T-helper 1 cell treated with Interleukin-12 subunit alpha and Interleukin-12 subunit beta and Interleukin-4 antibody, amounts not matched to agents 30 ng/mL and 1 ng/mL, for 36 hours (primary cell): ENCODE results near the gene SLC16A2. TPM values are rescaled to one million over a fixed set of nuclear protein-coding genes. Genes with fewer than 3 reads are reported as not detected.

ENCODE experiments used
- intact Hi-C: fragments of 100-400 bp; cut with micrococcal nuclease; formaldehyde crosslinking; loops from one replicate; pipeline ENCODE4 v1.15.1; 2024
- total RNA-seq: library from RNA; stranded (reverse); gene quantifications from 2 replicates; pipeline ENCODE4 v1.2.3, GENCODE V29; 2022

SLC16A2 gene
- total RNA-seq, 1 donor from 2014 or later, result 0.10 TPM

DNA sequence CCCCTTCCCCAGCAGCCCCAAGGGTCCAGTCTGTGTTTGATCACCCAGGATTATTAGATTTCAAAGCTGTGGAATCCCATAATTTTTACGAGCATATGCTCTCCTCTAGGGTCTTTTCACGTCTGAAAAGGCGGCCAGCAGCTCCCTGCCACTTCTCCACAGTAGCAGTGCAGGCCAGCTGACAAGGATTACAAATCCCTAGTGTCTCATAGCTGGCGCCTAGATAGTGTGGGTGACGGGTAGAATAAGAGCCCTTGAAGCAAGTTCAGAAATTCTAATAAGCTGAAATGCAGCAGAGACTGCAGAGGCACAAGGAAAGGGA lies 113.8 kb downstream of the SLC16A2 start:
- intact Hi-C loops, result loop anchor here (5.0 to 10.0 kb wide), 2 partner anchors 243 to 590 kb away; no protein-coding TSS in a partner anchor

DNA sequence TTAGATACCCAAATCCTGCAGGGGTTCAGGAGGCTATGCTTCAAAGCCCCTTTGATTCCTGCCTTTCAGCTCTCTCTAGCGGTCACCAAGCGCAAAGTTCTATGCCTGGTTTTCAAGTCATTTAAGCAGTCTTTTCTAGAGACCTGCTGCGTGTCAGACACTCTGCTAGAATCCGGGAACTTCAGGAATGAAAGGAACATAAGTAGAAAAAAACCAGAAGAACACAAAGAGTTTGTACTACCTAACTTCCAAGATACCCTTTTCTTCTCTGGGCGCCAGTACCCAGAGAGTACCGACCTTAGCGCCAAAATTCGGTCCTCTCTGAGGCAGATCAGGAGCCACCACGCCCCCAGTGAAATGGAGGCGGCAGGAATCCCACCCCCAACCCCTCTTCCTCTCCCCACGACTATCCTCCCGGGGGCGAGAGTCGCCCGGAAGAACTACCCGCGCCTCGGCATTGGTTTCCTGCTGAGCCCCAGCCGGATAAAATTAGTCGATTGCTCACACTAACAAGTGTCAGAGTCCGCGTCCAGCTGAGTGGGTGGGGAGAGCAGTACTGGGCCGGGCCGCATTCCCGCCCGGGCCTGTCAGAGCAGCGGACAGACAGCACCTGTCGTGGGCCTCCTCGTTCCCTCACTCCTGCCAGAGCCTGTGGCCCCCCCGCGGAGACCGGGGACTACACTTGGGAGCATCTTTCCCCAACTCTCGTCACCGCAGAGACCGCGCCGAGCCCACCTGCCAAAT lies 114.3 kb downstream of the SLC16A2 start:
- intact Hi-C loops, result loop anchor here (1.0 to 10.0 kb wide), 4 partner anchors 15 to 591 kb away; no protein-coding TSS in a partner anchor

- intact Hi-C loops, result loop anchor here (1.0 to 10.0 kb wide), 4 partner anchors 14 to 591 kb away; no protein-coding TSS in a partner anchor
These were observed 115.0 kb downstream of the SLC16A2 start for GRCh38 chrX:74536152-74536831.

GRCh38 chrX:74536832-74537371 lies 115.6 kb downstream of the SLC16A2 start:
- intact Hi-C loops, result loop anchor here (1.0 to 10.0 kb wide), 4 partner anchors 13 to 592 kb away; no protein-coding TSS in a partner anchor

- intact Hi-C loops, result no loop called here
These were observed 119.4 kb downstream of the SLC16A2 start for GRCh38 chrX:74540635-74541249.

GRCh38 chrX:74545880-74546523 lies 124.7 kb downstream of the SLC16A2 start:
- intact Hi-C loops, result no loop called here

DNA sequence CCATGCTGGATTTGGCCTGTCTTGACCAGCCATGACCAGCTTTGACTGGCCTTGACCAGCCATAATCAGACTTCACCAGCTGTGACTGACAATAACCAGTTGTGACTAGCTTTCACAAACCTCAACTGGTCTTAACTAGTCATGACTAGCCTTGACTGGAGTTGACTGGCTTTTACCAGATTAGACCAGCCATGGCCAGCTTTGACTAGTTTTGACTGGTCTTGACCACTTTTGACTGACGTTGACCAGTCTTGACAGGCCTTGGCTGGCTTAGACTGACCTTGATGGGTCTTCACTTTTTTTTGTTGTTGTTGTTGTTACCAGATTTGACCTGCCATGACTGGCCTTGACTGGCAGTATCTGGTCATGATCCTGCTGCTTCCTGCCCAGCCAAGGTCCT lies 125.7 kb downstream of the SLC16A2 start:
- intact Hi-C loops, result no loop called here

- intact Hi-C loops, result loop anchor here (1.0 to 2.0 kb wide), 8 partner anchors 14 to 1054 kb away; partner anchors contain the start of gene RLIM
These were observed 129.1 kb downstream of the SLC16A2 start for GRCh38 chrX:74550295-74550802.

DNA sequence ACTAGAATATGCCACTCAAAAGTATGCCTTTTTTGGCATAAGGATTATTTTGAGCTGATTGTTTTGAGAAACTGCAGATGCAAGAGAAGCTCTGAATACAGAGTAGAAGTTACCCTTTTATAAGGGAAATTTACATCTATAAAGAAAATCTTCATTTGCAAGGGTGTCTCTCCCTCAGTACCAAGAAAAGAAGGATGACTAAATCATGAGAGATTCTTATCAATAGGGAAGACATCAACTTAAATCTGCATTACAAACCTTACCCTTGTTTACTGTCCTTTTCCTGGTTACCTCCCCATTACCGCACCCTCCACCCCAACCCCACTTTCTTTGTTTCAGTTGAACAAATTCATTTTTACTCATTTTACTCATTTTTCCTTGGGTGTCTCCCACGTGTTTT lies 130.6 kb downstream of the SLC16A2 start:
- intact Hi-C loops, result loop anchor here (2.0 kb wide), 1 partner anchor 259 kb away; no protein-coding TSS in a partner anchor

GRCh38 chrX:74557378-74557777 lies 136.1 kb downstream of the SLC16A2 start:
- intact Hi-C loops, result no loop called here

DNA sequence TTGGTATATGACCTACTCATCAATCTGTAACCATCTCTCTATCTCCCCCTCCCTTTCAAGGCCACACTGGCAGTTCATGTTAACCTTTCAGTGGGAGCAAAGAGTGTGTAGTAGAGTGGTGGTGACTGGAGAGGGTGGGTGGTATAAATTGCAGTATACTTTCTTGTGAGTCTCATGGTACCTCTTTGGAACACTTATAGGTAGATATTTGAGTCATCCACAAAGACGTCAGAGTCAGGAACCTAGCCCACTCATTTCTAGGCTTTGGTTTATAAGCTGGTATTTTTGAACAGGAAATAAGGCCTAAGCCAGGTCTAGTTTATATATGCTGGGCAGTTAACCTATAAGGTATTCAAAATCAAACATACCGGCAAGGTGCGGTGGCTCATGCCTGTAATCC lies 156.8 kb downstream of the SLC16A2 start:
- intact Hi-C loops, result no loop called here

DNA sequence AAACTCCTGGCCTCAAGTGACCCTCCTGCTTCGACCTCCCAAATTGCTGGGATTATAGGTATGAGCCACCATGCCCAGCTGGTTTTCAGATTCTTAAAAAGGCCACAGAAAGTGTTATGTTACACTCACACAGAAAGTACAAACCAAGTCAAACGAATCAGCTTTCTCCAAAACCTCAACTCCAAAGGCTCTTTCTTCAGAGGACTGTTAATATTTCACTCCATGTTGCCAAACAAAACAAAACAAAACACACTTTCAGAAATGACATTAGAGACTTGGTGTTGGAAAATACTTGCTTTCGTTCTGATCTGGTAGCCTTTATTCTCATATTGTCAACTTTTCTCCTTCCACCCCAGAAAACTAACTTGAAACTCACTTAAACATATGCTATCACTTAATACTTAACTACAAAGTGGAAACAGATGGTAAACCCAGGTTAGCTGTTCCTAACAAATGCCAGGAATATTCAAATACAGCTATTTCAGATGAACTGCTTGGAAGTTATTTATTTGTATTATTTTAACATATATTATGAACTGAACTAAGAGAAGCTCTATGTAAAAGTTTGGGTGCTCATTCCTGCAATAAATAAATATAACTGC lies 158.4 kb downstream of the SLC16A2 start:
- intact Hi-C loops, result no loop called here

Other genes with a start within 250 kb of the SLC16A2 start
- not detected in 2 replicates for gene ZCCHC13, start 117.3 kb upstream of the SLC16A2 start, total RNA-seq
- gene RLIM, start 193.1 kb downstream of the SLC16A2 start, total RNA-seq, result 26.5 and 28.0 TPM in 2 replicates